ENCODE data around the gene OR52A1.

- TF ChIP-seq CTCF (IDR thresholded peaks at IDR 0.05), result no peak
- no peak for TF ChIP-seq POLR2A (IDR thresholded peaks at IDR 0.05)
These were observed 46.0 kb upstream of the OR52A1 start, which contains the start of gene OR51V1 for GRCh38 chr11:5200582-5200981.
